Small intestine (tissue), 7 donors: ENCODE data around the gene TNFAIP1. TPM values are rescaled to one million over a fixed set of nuclear protein-coding genes. Genes with fewer than 3 reads are reported as not detected.

Experiments used
- DNase-seq, 2 donors: peaks; one replicate each; pipeline versions ENCODE4 v3.0.0 to v3.0.0-alpha.2; 2013
- FAIRE-seq: peaks from 2 replicates; lab custom pipeline; 2012; peaks lifted over from hg19 to GRCh38; lab: Jason Lieb, UNC
- H3K27ac ChIP-seq, 3 donors: one replicate each; pipeline ENCODE4 v1.5.1; 2013; ENCODE audit warnings: low read length in 2 of 3, mild to moderate bottlenecking in 2 of 3, control low read depth in 1 of 3, inconsistent platforms in 1 of 3, low read depth in 1 of 3, moderate library complexity in 1 of 3
- H3K27me3 ChIP-seq, 3 donors: one replicate each; pipeline ENCODE4 v1.6.1; 2013; ENCODE audit warnings: low read length in 3 of 3, inconsistent platforms in 1 of 3; ENCODE audit not compliant: control insufficient read depth in 3 of 3, insufficient read depth in 3 of 3
- H3K36me3 ChIP-seq, 3 donors: one replicate each; pipeline ENCODE4 v1.6.1; 2013; ENCODE audit warnings: low read length in 3 of 3, inconsistent platforms in 1 of 3, low read depth in 1 of 3, mild to moderate bottlenecking in 1 of 3, moderate library complexity in 1 of 3; ENCODE audit not compliant: control insufficient read depth in 3 of 3, insufficient read depth in 2 of 3
- H3K4me1 ChIP-seq, 3 donors: one replicate each; pipeline ENCODE4 v1.6.1; 2013; ENCODE audit warnings: low read length in 2 of 3, inconsistent platforms in 1 of 3, low read depth in 1 of 3, mild to moderate bottlenecking in 1 of 3, moderate library complexity in 1 of 3; ENCODE audit not compliant: control insufficient read depth in 3 of 3, insufficient read depth in 2 of 3
- H3K4me3 ChIP-seq, 3 donors: one replicate each; pipeline ENCODE4 v1.5.1; 2013; ENCODE audit warnings: low read length in 3 of 3, control low read depth in 1 of 3, inconsistent platforms in 1 of 3, low read depth in 1 of 3, mild to moderate bottlenecking in 1 of 3, moderate library complexity in 1 of 3
- H3K9me3 ChIP-seq, 2 donors: one replicate each; pipeline ENCODE4 v1.6.1; 2013; ENCODE audit warnings: low read depth in 1 of 2, low read length in 1 of 2; ENCODE audit not compliant: control insufficient read depth in 2 of 2, insufficient read depth in 1 of 2
- WGBS, 3 donors: extraction: QIAGEN DNeasy Blood & Tissue Kit; methylation state at CpG; one replicate each; pipeline ENCODE4 v1.1.7; 2013; 5-methylcytosine and 5-hydroxymethylcytosine counted together
- polyA plus RNA-seq, 4 donors: library from polyadenylated mRNA; stranded (reverse) in 3 of 4; unstranded in 1 of 4; fragments of 200-250 nt in 3 of 4; fragments of 120-200 nt in 1 of 4; gene quantifications; one replicate each; pipeline versions ENCODE4 v1.2.1 to v1.2.3, GENCODE V29; 2013
- donor health status: healthy with polysubstance abuse.
- donor health status: control.
- donor health status: control.
- donor health status: Bipolar disorder and iron deficiency.
- donor health status: healthy.

TNFAIP1 gene
- polyA plus RNA-seq, 4 donors = 16.1 to 30.6 (median 17.5) TPM

- Histone ChIP-seq H3K4me3 (peak overlapping the region; percentile 86 to 95 (median 90)), H3K36me3 (peaks cover 14 to 48% (median 18%) of the 10 kb centered on the region in 3 donors), H3K4me1 (peaks cover 0 to 15% (median 7%) of the 10 kb centered on the region in 3 donors), H3K27ac (peak overlapping the region in 2 of 3 donors; percentile 37 to 89), H3K27me3 (no peaks in the 10 kb centered on the region), H3K9me3 (no peaks in the 10 kb centered on the region)
- FAIRE-seq = no peak
- 2 to 9% (median 3%) methylated on average over 4 of the region's 4 CpGs for whole genome bisulfite sequencing, 3 donors
- DNase-seq = no peak
These were observed 22.3 kb downstream of the TNFAIP1 start for GRCh38 chr17:28357901-28358197.

- no peak for FAIRE-seq
- peaks cover 4 to 56% (median 18%) of the 10 kb centered on the region in 3 donors for H3K36me3 ChIP-seq
These were observed 27.6 kb downstream of the TNFAIP1 start for GRCh38 chr17:28363186-28363585.

GRCh38 chr17:28363776-28364650 is 28.5 kb downstream of the TNFAIP1 start:
- WGBS, 3 donors = 91 to 93% (median 93%) methylated on average over 8 of the region's 8 CpGs

More at GRCh38 chr17:28363186-28363585, 27.6 kb downstream of the TNFAIP1 start:
- H3K4me3 ChIP-seq = no peak overlapping the region
- peaks cover 0 to 8% (median 4%) of the 10 kb centered on the region in 3 donors for H3K4me1 ChIP-seq
- no peaks in the 10 kb centered on the region for H3K9me3 ChIP-seq
- H3K27me3 ChIP-seq = no peaks in the 10 kb centered on the region
- no peak overlapping the region for H3K27ac ChIP-seq
- WGBS, 3 donors = 84 to 88% (median 85%) methylated on average over 5 of the region's 5 CpGs
- no peak for DNase-seq

GRCh38 chr17:28364665-28365363 is 29.3 kb downstream of the TNFAIP1 start, which contains the start of gene SEBOX:
Gene SEBOX (minus strand): TSS chr17:28365199. CDS start chr17:28365151, 48 bp downstream.
- FAIRE-seq = no peak

More at GRCh38 chr17:28363776-28364650, 28.5 kb downstream of the TNFAIP1 start:
- DNase-seq (no peak), FAIRE-seq (no peak)
- peaks cover 4 to 60% (median 18%) of the 10 kb centered on the region in 3 donors for H3K36me3 ChIP-seq
- peaks cover 0 to 14% (median 0%) of the 10 kb centered on the region in 3 donors for H3K4me1 ChIP-seq
- H3K27me3 ChIP-seq = no peaks in the 10 kb centered on the region
- H3K4me3 ChIP-seq = no peak overlapping the region
- H3K27ac ChIP-seq = no peak overlapping the region
- H3K9me3 ChIP-seq = no peaks in the 10 kb centered on the region

GRCh38 chr17:28365487-28365886 is 29.9 kb downstream of the TNFAIP1 start:
- no peak overlapping the region for H3K27ac ChIP-seq
- no peak for DNase-seq
- peaks cover 0 to 28% (median under 1%) of the 10 kb centered on the region in 3 donors for H3K4me1 ChIP-seq
- no peak overlapping the region for H3K4me3 ChIP-seq
- no peak for FAIRE-seq
- 88 to 91% (median 90%) methylated on average over 3 of the region's 3 CpGs for WGBS, 3 donors
- no peaks in the 10 kb centered on the region for H3K27me3 ChIP-seq
- H3K9me3 ChIP-seq = no peaks in the 10 kb centered on the region
- peaks cover 4 to 50% (median 14%) of the 10 kb centered on the region in 3 donors for H3K36me3 ChIP-seq

More at GRCh38 chr17:28364665-28365363, 29.3 kb downstream of the TNFAIP1 start, which contains the start of gene SEBOX:
- H3K4me3 ChIP-seq = no peak within 1 kb of the TSS
- peaks cover 4 to 57% (median 16%) of the 10 kb centered on the region in 3 donors for H3K36me3 ChIP-seq
- H3K27ac ChIP-seq = no peak within 1 kb of the TSS
- no peaks in the 10 kb centered on the region for H3K9me3 ChIP-seq
- WGBS, 3 donors = 78 to 89% (median 82%) methylated on average over 9 to 13 of the region's 13 CpGs
- H3K27me3 ChIP-seq = no peaks in the 10 kb centered on the region
- H3K4me1 ChIP-seq = peaks cover 0 to 21% (median 0%) of the 10 kb centered on the region in 3 donors
- no peak for DNase-seq

GRCh38 chr17:28366605-28367004 is 31.0 kb downstream of the TNFAIP1 start:
- 71 to 77% (median 72%) methylated on average over 1 of the region's 1 CpG for WGBS, 3 donors
- DNase-seq = no peak
- no peak for FAIRE-seq
- Histone ChIP-seq H3K4me3 (no peak overlapping the region), H3K4me1 (peaks cover 0 to 36% (median 3%) of the 10 kb centered on the region in 3 donors), H3K27me3 (no peaks in the 10 kb centered on the region), H3K27ac (no peak overlapping the region), H3K9me3 (no peaks in the 10 kb centered on the region), H3K36me3 (peaks cover 2 to 42% (median 5%) of the 10 kb centered on the region in 3 donors)

- Histone ChIP-seq H3K27me3 (no peaks in the 10 kb centered on the region), H3K4me3 (no peak overlapping the region), H3K4me1 (peaks cover 0 to 44% (median 7%) of the 10 kb centered on the region in 3 donors), H3K36me3 (peaks cover 0 to 36% (median 5%) of the 10 kb centered on the region in 3 donors), H3K27ac (no peak overlapping the region), H3K9me3 (no peaks in the 10 kb centered on the region)
- DNase-seq (no peak), FAIRE-seq (no peak)
- WGBS, 3 donors = 84 to 89% (median 89%) methylated on average over 21 of the region's 21 CpGs
These were observed 32.2 kb downstream of the TNFAIP1 start for GRCh38 chr17:28367641-28368305.
